OCI-LY7 (cell line): Measurements from ENCODE around the gene XYLT1.

ENCODE experiments used
- EZH2phosphoT487 ChIP-seq: fragments of 200-600 bp; sonication (generic); IDR thresholded peaks from 2 replicates; pipeline ENCODE4 v1.6.1; 2018; ENCODE audit warnings: low read depth, borderline replicate concordance, mild to moderate bottlenecking, mixed run types, antibody characterized with exemption, low read length, moderate library complexity, mixed read lengths
- TF ChIP-seq, protein P1 (sequence below): fragments of 200-600 bp; sonication (generic); conservative IDR thresholded peaks from 2 replicates; pipeline ENCODE4 v1.5.1; 2014; ENCODE audit warnings: mild to moderate bottlenecking, antibody characterized with exemption, low read length, moderate library complexity, mixed read lengths

DNA sequence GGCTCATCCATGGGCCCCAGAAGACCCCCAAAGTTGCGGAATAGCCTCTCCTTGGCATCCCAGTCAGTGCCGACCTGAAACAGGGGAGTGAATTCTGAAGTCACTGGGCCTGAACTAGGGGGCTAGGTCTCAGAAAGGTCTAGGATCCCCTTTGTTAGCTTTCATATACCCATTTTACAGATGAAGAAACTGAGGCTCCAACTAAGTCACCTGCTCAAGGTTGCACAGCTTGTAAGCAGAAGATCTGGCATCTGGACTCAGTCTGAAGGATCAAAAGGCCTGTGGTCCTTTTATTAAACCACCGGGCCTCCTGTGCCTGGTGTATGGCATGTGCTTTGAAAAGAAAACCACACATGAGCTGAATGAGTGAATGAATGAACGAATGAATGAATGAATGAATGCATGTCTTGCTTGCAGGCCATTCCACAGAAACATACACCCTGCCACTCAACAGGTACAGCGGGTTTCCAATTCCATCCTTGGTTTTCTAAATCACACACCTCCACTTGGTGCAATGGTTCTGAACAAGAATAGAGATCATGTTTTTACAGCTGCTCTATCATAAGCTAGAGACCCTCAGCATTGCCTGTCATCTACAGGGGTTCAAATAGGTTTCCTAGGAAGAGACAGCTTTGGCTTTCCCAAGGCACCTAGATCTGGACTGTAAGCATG, 352.7 kb downstream of the XYLT1 start:
- TF ChIP-seq, protein P1, sequence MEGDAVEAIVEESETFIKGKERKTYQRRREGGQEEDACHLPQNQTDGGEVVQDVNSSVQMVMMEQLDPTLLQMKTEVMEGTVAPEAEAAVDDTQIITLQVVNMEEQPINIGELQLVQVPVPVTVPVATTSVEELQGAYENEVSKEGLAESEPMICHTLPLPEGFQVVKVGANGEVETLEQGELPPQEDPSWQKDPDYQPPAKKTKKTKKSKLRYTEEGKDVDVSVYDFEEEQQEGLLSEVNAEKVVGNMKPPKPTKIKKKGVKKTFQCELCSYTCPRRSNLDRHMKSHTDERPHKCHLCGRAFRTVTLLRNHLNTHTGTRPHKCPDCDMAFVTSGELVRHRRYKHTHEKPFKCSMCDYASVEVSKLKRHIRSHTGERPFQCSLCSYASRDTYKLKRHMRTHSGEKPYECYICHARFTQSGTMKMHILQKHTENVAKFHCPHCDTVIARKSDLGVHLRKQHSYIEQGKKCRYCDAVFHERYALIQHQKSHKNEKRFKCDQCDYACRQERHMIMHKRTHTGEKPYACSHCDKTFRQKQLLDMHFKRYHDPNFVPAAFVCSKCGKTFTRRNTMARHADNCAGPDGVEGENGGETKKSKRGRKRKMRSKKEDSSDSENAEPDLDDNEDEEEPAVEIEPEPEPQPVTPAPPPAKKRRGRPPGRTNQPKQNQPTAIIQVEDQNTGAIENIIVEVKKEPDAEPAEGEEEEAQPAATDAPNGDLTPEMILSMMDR = no peak
- no peak for TF ChIP-seq EZH2phosphoT487
